Cardiac fibroblast (primary cell): Measurements from ENCODE around the gene ZFAND3.

Experiments
- DNase-seq, 2 donors: peaks; one replicate each; pipeline versions ENCODE4 v3.0.0 to v3.0.0-alpha.2; 2010; ENCODE audit warnings: low read depth in 2 of 2
- H3K4me3 ChIP-seq, 2 donors: replicated peaks in 1 of 2; 1 replicate in 1 of 2; 2 replicates in 1 of 2; pipeline ENCODE4 v1.5.1; 2011; ENCODE audit warnings: low read depth in 2 of 2, low read length in 2 of 2, mild to moderate bottlenecking in 2 of 2, moderate library complexity in 1 of 2
- TF ChIP-seq, protein P1 (sequence below): IDR thresholded peaks from one replicate; pipeline ENCODE4 v1.5.1; 2011; ENCODE audit warnings: low read depth, mild to moderate bottlenecking, low read length, inconsistent platforms

ZFAND3 gene

DNA sequence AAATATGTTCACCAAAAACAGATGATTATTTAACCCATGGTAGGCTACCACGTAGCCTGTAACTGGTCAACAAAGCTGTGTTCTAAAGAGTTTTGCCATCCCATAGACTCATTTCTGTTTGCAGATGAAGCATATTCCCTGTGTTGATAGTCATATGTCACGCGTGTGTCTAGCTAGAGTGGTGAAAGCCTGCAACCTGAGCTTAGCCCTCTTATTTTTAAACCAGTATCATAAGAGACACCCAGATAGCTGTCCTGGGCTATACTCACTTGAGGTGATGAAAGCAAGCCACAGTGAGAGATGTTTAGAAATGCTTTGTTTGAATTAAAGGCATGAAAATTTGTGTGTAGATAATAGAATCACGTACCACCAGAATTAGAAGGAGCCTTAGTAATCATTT is 307.8 kb downstream of the ZFAND3 start:
- TF ChIP-seq, protein P1, sequence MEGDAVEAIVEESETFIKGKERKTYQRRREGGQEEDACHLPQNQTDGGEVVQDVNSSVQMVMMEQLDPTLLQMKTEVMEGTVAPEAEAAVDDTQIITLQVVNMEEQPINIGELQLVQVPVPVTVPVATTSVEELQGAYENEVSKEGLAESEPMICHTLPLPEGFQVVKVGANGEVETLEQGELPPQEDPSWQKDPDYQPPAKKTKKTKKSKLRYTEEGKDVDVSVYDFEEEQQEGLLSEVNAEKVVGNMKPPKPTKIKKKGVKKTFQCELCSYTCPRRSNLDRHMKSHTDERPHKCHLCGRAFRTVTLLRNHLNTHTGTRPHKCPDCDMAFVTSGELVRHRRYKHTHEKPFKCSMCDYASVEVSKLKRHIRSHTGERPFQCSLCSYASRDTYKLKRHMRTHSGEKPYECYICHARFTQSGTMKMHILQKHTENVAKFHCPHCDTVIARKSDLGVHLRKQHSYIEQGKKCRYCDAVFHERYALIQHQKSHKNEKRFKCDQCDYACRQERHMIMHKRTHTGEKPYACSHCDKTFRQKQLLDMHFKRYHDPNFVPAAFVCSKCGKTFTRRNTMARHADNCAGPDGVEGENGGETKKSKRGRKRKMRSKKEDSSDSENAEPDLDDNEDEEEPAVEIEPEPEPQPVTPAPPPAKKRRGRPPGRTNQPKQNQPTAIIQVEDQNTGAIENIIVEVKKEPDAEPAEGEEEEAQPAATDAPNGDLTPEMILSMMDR, result no peak
- H3K4me3 ChIP-seq, result no peak overlapping the region

DNA sequence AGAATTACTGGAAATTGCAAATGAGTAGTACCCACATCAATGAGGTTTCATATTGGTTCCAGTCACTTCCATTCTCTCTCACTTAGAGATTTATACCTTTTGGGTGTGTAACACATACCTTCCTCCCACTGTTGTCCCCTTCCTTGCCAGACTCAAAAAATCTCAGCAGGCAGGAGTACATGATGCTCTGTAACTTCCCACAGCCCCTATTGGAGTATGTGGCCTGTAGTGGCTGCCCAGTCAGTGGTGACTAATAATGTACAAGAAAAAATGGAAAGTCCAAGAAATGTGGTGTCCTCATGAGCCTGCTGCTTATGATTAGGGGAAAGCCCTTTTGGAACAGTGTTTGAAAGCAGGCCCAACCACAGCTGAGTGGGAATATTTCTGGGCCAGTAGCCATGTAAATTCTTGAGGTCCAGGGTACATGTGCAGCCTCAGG is 312.0 kb downstream of the ZFAND3 start:
- H3K4me3 ChIP-seq, result no peak overlapping the region
- TF ChIP-seq, protein P1, result no peak
- DNase-seq, result peak; percentile 93 to 96

More for the DNA sequence above, 307.8 kb downstream of the ZFAND3 start:
- DNase-seq, result no peak

DNA sequence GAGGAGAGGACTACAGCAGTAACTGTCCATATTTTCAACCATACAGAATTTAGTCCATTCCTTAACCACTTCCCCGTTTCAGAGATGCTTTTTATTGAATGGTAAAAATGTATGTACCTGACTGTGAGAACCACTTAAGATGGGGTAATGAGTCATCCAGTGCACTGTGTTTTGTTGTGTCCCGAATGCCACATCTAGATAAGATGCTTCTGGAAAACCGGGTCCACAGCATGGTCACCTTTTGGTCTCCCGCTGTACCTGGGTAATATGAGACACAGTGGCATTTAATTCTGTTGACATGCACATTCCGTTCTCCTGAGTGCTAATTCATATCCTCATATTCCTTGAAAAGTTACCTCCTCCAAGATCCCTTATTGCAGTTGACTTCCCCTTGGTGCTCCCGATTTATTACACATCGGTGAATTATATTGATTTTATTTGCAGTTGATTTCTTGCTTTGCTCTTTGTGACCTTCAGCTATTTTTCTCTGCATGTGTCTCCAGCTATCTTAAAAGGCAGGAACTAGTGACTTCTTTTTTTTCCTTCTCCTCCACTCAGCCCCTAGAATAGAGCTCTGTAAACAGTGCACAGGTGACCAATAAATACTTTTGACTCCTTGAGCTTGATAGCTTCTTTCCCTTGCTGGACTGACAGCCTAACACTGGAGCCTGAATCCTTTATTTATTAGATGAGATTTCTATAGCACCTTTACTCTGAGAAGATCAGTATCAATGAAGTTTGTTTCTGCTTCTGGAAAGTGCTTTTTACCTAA is 314.6 kb downstream of the ZFAND3 start:
- DNase-seq, result no peak
- TF ChIP-seq, protein P1, result no peak
- no peak overlapping the region for H3K4me3 ChIP-seq

DNA sequence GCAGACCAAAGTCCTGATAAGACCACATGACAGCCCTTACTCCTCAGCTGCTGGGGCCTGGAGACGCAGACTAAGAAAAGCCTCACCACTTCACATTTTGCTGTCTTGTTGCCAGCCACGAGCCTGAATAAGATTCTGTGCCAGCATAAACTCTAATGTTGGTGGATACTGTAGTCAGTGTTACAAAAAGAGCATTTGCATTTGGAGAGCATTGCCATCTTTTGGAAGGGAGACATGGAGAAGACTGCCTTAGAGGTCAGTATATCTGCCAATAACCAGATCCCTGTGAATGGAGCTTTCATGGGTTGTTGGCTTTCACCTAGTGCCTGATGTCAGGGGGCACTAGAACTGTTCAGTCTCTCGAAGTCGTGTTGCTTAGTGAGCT is 315.2 kb downstream of the ZFAND3 start:
- DNase-seq, result no peak
- TF ChIP-seq, protein P1, result no peak

DNA sequence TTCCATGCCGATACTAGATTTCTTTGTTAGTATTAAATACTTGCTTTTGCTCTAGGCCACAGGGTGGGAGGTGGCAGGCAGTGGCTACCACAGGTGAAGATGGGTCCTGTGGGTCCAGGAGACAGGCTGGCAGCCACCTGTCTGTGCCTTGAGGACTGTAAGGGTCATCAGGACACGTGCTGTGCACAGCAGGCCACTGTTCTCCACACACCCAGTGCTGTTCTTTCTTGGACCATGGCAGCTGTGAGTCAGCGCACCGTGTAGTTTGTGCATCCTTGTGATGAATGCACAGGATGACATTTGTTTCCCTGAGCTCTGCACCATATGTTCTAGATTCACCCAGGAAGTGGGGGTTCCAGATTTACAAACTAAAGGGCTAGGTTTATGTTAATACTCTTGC is 317.0 kb downstream of the ZFAND3 start:
- H3K4me3 ChIP-seq, result no peak overlapping the region
- DNase-seq, result peak in 1 of 2 donors; percentile 29
- TF ChIP-seq, protein P1, result no peak

More for the DNA sequence above, 315.2 kb downstream of the ZFAND3 start:
- no peak overlapping the region for H3K4me3 ChIP-seq

DNA sequence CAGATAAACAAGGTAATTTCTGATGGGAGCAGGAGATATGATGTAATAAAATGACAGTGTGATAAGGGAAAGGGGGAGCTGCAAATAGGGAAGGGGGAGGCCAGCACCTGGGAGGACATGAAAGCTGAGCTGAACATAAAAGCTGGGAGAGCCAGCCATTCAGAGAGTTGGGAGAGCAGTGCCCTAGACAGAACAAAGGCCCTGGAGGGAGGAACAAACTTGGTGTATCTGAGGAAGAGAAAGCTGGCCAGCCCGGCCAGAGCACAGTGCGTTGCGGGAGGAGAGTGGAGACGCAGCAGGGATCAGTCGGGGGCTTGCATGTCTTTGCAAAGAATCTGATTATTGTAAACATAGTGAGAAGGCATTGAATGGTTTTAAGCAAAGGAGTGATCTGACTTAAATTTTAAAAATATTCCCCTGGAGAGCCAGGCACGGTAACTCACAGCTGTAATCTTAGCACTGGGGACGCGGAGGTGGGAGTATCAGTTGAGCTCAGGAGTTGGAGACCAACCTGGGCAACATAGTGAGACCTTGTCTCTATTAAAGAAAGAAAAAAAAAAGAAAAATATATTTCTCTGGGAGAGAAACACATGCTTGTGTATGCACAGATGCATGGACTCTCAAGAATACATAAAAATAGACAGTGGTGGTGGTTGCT is 318.2 kb downstream of the ZFAND3 start:
- no peak for DNase-seq
- TF ChIP-seq, protein P1, result no peak
- no peak overlapping the region for H3K4me3 ChIP-seq
